GM19240 (cell line): ENCODE results near the gene CCDC34.
"Not testable (repeated sequence)": the region's sequence is repeated elsewhere in the genome, so short reads cannot be mapped to it uniquely, and the experiment has no call there.

Source experiments
- DNase-seq: peaks from one replicate; pipeline ENCODE4 v3.0.0; 2011; ENCODE audit warnings: low spot score; ENCODE audit not compliant: insufficient read length

CCDC34 gene

GRCh38 chr11:27327064-27327463 is 36.0 kb downstream of the CCDC34 start:
- DNase-seq, result not testable (repeated sequence)

GRCh38 chr11:27322196-27322595 is 40.8 kb downstream of the CCDC34 start:
- DNase-seq, result not testable (repeated sequence)

DNA sequence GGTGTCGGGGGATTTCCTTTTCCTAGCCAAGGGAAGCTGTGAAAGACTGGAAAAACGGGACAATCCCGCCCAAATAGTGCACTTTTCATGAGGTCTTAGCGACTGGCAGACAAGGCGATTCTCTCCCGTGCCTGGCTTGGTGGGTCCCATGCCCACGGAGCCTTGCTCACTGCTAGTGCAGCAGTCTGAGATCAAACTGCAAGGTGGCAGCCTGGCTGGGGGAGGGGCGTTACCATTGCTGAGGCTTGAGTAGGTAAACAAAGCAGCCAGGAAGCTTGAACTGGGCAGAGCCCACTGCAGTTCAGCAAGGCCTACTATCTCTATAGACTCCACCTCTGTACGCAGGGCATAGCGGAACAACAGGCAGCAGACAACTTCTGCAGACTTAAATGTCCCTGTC is 41.7 kb downstream of the CCDC34 start:
- not testable (repeated sequence) for DNase-seq

- DNase-seq, result peak; percentile 11
Observed at GRCh38 chr11:27319072-27319471, 43.9 kb downstream of the CCDC34 start.

DNA sequence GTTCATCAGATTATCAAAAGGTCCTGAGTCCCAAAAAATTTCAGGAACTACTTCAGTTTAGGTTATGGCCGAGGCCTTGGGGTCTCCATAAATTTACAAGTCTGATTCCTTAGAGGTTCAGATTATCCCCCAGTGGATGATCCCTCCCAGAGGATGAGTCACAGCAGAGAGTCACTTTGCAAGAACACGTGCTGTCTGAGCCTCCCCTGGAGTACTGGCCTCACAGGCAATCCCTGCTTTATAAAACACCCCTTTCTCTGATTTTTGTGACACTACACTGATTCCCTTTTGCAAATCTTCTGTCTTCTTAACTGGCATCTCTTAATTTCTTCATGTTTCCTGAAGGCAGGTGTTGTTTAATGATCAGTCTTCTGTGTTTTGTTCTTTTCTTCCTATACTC is 45.3 kb downstream of the CCDC34 start:
- no peak for DNase-seq

DNA sequence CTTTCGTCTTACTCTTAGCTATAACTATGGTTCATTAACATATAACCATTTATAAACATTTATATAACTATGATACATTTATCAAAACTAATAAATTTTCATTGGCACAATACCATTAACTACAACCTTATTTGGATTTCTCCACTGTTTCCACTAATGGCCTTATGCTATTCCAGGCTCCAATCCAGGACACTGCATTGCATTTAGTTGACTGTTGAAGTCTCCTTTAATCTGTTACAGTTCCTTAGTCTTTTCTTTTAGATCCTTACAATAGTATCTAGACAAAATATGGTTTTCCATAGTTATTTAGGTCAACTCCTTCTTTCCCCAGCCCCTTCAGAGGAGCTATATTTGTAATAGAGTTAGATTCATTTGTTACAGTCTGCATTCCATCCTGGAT is 47.2 kb downstream of the CCDC34 start:
- DNase-seq, result no peak

DNA sequence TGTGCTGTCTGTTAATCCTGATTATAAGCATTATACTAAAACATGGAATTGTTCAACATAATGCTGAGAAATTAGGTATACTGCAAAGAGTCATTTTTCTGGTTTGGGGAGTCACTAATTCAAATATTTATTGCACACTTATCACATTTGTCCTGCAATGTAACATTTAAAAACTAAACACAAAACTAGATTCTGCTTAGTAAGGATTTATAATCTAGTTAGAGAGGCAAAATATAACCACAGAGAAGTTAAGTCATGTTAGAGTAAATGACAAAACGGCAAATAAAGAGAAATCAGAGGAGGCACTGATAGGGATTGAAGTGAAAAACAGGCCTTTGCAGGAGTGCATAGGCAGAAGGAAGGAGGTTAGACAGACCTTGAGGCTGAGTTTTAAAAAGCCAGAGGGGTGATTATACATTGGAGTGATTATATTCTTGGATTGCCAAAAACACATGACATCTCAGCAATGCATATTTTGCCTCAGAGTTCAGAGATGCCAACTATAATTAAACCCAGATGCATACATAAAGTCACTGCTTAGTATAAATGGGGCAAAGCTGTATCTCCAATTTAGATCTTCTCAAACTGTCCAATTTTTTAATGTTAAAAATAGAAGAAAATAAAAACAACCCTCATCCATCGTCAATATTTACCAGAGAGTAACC is 49.7 kb downstream of the CCDC34 start:
- DNase-seq, result no peak

DNA sequence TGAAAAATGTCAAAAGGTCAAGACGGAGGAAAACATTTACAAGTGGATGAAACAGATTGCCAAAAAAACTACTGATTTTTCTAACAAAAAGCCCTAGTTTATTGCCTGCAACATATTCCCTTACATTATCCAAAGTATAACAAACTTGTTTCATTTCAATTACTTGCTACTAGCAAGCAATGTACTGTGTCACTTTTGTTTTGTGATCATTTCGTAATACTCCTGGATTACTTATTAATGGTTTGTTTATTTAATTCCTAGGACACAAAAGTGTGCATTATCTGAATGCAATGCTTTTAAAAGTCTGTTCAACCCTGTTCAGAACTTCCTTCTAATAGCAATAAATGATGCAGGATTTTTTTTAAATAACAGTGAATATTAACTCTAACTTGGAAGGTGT is 50.9 kb downstream of the CCDC34 start:
- no peak for DNase-seq

- DNase-seq, result no peak
Observed at GRCh38 chr11:27310707-27311106, 52.3 kb downstream of the CCDC34 start.

GRCh38 chr11:27310182-27310581 is 52.8 kb downstream of the CCDC34 start:
- DNase-seq, result no peak

DNA sequence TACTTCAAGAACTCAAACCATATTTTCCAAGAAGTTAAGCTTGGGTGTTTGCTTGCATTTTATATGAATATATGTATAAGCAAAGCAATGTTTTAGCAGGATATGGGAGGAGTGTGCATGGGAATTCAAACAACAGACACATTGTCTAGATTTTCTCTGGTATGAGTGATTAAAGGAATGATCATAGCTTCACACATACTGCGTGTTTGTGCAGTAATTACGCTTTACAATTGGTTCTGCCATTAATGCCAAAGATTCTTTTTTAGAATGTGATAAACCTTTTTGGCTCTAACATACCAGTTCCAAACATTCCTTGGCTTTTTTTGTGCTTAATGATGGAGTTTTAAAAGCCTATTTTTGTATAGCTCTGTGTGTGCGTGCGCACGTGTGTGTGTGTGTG is 54.0 kb downstream of the CCDC34 start:
- DNase-seq, result no peak

DNA sequence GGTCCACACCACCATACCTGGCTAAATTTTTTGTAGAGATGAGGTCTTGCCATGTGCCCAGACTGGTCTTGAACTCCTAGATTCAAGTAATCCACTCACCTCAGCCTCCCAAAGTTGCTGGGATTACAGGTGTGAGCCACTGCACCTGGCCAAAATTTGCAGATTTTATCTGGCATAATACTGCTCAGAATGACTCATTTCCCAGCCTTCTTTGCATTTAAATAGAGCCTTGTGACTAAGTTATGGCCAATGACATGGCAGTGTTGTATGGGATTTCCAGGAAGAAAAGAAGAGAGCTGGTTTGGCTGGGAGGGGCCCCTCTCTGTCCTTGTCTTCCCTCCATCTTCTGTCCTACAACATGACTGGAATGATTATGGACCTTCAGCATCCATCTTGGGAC is 55.8 kb downstream of the CCDC34 start:
- no peak for DNase-seq

DNA sequence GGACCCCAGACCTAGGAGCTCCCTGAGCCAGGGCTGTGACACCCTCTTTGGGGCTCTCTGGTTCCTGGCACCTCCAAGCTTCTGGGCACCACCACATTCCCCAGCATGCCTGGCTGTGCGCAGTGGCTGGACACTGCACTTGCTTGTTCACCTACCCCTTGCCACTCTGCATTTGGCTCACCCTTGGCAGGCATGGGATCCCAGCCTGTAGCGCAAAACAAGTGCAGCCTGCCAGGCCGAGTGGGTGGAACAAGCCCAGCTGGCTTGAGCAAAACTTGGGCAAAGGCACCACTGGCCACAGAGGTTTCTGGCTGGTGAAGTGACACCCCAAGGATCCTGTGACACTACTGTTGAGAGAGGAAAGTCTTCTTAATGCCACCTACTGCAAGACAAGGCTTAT is 57.3 kb downstream of the CCDC34 start:
- DNase-seq, result no peak

DNA sequence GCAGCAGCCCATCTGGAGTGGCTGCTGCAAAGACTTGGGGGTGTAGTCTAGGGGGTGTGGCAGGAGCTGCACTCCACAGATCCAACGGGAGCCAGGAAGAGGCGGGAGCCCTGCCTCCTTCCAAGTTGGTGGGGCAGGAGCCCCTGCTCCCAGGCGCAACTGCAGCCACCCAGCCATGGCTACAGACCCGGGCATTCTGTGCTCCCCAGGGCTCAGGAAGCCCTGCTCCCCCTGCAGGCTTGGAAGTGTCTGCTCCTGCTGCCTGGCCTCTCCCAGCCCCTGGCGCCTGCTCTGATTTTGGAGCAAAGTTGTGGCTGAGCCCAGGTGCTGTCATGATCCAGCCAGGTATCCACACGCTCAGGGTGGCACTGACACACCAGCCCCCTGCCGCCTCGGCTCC is 58.5 kb downstream of the CCDC34 start:
- no peak for DNase-seq

DNA sequence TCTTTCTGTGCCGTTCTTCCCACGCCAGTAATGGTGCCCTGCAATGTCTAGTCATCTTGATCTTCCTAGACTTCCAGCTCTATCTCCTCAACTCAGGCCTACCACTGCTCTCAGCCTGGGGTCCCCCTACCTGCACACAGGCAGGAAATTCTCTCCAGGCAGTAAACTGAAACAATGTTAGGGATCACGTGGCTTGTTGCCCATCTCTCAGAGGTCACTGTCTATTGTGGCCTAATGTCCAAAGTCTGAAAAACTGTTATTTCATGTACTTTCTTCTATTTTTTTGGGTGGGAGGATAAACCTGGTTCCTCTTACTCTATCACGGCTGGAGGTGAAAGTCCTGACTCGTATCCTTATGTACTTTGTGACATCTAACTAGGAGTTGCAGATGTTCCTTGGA is 59.1 kb downstream of the CCDC34 start:
- no peak for DNase-seq

DNA sequence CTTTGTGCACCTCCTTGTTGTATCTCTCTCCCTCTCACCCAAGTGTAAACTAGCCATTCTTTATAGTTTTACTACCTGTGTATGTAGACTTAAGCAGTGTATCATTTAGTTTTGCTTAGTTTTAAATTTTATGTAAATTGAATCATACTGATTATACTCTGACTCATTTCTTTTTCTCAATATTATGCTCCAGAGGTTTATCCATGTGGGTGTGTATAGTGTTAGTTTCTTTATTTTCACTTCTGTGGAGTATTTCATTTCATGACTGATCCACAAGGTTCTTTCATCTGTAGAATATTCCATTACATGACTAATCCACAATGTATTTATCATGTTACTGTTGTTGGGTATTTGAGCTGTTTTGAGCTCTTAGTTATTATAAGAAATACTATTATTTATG is 62.0 kb downstream of the CCDC34 start:
- DNase-seq, result no peak

- DNase-seq, result no peak
Observed at GRCh38 chr11:27297616-27298015, 65.4 kb downstream of the CCDC34 start.

GRCh38 chr11:27296497-27296896 is 66.5 kb downstream of the CCDC34 start:
- DNase-seq, result no peak

- no peak for DNase-seq
Observed at GRCh38 chr11:27295928-27296327, 67.1 kb downstream of the CCDC34 start.

DNA sequence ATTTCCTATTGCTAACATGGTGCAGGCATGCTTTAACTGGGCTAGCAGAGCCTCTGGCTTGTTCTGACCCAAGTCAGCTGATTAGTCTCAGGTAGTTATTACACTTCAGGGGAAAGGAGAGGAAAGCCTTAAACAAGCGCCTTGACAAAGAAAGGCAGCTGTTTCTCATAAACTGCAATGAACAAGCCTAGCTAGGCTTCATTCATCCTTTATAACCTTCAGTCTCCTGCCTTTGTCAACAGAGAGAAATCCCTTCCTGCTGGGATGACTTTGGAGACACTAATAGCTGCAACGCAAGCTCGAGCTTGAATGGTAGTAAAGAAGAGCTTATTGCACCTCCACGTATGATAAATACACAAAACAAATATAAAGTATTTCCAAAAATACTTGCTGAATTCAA is 68.4 kb downstream of the CCDC34 start:
- DNase-seq, result no peak

- no peak for DNase-seq
Observed at GRCh38 chr11:27293515-27294417, 69.2 kb downstream of the CCDC34 start.

GRCh38 chr11:27292637-27293010 is 70.4 kb downstream of the CCDC34 start:
- DNase-seq, result no peak
